Omental fat pad (tissue), 4 donors: ENCODE data around the gene IFT80. TPM values are rescaled to one million over a fixed set of nuclear protein-coding genes. Genes with fewer than 3 reads are reported as not detected.

ENCODE experiments used
- ATAC-seq: fragments of 150-250 bp; one replicate; pipeline ENCODE4 v1.9.1; 2016; ENCODE audit warnings: mild to moderate bottlenecking, moderate library complexity; ENCODE audit not compliant: low FRiP score
- DNase-seq: peaks from one replicate; pipeline ENCODE4 v3.0.0-alpha.2; 2019; ENCODE audit warnings: low spot score
- total RNA-seq, 4 donors: library from RNA; depleted of rRNA; stranded (reverse); fragments of >200 nt; gene quantifications; one replicate each; pipeline ENCODE4 v1.1.0, GENCODE V29; 2016
- TF ChIP-seq, protein P1 (sequence below), 3 donors: fragments of 450-650 bp; IDR thresholded peaks; one replicate each; pipeline ENCODE4 v1.5.1; 2016 to 2017; ENCODE audit warnings: antibody characterized with exemption in 3 of 3, mild to moderate bottlenecking in 3 of 3, moderate library complexity in 2 of 3

IFT80 gene
- 10 to 100 TPM; 13.9 to 34.5 (median 19.9) TPM for total RNA-seq

DNA sequence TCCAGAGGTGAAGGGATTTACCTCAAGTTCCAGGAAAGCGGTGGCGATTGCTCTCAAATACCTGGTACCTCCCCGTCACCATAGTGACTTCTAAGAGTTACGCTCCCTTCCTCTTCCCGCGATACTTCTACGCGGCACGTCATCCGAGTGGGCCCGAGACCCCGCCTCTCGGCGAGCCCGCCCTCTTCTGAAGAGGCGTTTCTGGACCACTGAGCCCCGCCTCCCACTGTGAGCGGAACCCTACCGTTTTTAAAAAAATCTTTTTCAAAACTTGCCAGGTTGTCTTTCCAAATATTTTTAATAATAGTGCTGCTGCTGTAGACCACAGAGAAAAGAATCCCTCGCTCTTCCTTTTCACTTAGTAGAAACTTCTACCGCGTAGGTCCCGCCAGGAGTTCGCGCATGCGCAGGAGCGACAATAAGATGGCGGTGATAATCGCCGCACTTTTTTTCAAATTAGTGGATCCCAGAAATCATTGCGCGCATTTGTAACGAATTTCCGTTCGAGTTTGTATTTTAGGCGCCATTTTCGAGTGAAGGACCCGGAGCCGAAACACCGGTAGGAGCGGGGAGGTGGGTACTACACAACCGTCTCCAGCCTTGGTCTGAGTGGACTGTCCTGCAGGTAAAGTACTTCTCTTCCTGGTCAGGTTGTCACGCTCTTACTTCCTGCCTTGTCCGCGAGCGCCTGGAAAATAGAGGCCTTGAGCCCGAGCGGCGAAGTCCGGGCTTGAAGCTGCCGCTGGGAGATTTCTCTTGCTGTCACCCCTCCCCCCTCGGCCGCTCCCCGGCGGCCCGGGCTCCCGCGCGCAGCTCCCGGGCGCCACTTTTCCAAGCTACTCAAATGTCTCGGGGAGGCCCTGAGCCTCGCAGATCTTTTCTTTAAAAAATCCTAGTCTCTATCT is at the start of gene IFT80, which contains the start of gene SMC4:
Gene IFT80 (minus strand): TSS at position 101 of the 905 bp plus-strand sequence. CDS start 14,625 bp downstream, outside the sequence.
Gene SMC4 (plus strand): TSS at position 526 of the 905 bp plus-strand sequence. CDS start 1,177 bp downstream, outside the sequence.
- TF ChIP-seq, protein P1, sequence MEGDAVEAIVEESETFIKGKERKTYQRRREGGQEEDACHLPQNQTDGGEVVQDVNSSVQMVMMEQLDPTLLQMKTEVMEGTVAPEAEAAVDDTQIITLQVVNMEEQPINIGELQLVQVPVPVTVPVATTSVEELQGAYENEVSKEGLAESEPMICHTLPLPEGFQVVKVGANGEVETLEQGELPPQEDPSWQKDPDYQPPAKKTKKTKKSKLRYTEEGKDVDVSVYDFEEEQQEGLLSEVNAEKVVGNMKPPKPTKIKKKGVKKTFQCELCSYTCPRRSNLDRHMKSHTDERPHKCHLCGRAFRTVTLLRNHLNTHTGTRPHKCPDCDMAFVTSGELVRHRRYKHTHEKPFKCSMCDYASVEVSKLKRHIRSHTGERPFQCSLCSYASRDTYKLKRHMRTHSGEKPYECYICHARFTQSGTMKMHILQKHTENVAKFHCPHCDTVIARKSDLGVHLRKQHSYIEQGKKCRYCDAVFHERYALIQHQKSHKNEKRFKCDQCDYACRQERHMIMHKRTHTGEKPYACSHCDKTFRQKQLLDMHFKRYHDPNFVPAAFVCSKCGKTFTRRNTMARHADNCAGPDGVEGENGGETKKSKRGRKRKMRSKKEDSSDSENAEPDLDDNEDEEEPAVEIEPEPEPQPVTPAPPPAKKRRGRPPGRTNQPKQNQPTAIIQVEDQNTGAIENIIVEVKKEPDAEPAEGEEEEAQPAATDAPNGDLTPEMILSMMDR (IDR thresholded peaks at IDR 0.05) = no peak
- ATAC-seq (peak; percentile 98), DNase-seq (peak; percentile 88)

DNA sequence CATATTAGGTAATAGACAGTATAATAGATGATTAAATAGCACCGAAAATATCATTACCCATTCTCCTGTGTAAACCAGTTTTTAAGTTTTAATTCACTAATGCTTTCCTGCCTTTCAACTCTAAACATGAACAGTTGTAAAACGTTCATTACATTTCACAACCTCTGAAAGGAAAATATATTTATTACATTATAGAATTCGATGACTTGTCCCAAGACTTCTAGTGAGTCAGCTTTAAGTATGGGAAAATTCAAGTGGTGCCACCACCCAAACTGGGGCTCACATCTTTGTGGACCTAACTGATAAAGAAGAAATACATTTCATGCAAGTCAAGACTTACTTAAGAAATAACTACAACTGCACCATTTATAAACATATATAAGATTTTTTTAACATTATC is 48.5 kb upstream of the IFT80 start:
- DNase-seq (no peak), ATAC-seq (no peak)
- TF ChIP-seq, protein P1 (IDR thresholded peaks at IDR 0.05) = no peak

DNA sequence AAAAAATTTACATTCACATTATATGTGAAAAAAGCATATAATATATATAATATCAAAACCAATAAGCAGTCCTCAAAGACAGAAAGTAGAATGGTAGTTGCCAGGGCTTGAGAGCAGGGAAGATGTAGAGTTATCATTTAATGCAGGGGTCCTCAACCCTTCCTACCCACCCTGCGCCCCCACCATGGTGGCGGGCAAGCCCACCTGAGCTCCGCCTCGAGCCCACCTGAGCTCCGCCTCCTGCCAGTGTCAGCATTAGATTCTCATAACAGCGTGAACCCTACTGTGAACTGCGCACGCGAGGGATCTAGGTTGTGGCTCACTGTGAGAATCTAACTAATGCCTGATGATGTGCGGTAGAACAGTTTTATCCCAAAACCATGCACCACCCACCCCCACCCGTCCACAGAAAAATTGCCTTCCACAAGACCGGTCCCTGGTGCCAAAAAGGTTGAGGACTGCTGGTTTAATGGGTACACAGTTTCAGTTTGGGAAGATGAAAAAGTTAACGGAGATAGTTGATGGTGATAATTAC is 47.6 kb upstream of the IFT80 start:
- TF ChIP-seq, protein P1 (IDR thresholded peaks at IDR 0.05) = no peak
- ATAC-seq (no peak), DNase-seq (no peak)

DNA sequence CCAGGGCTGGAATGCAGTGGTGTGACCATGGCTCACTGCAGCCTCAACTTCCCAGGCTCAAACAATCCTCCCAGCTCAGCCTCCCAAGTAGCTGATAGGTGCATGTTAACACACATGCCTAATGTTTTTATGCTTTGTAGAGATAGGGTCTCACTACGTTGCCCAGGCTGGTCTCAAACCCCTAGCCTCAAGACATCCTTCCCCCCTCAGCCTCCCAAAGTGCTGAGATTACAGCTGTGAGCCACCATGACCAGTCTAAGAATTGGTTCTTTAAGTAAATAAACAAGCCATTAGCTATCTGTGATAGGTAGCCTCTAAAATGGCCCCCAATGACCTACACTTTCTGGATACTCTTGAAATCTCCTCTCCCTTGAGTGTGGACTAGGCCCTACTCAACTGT is 46.8 kb upstream of the IFT80 start:
- ATAC-seq = no peak
- TF ChIP-seq, protein P1 (IDR thresholded peaks at IDR 0.05) = no peak
- DNase-seq = no peak

- DNase-seq = no peak
- TF ChIP-seq, protein P1 (IDR thresholded peaks at IDR 0.05) = no peak
- no peak for ATAC-seq
These were observed 45.4 kb upstream of the IFT80 start for GRCh38 chr3:160444411-160444810.

DNA sequence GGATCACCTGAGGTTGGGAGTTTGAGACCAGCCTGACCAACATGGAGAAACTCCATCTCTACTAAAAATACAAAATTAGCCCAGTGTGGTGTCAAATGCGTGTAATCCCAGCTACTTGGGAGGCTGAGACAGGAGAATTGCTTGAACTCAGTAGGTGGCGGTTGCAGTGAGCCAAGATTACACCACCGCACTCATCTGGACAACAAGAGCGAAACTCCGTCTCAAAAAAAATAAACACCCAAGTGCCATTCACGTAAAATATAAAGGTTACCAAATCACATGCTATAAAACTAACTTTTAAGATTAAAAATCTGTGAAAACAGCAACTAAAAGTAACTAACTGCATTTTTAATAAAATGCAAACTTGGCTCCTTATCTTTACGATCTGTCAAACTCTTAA is 41.7 kb upstream of the IFT80 start:
- TF ChIP-seq, protein P1 (IDR thresholded peaks at IDR 0.05) = no peak
- ATAC-seq (no peak), DNase-seq (no peak)
